A549 treated with AZD9567 at 1 μM for 4 hours (cell line): ENCODE measurements around the gene MUC3A. TPM values are rescaled to one million over a fixed set of nuclear protein-coding genes. Genes with fewer than 3 reads are reported as not detected.

Experiments
- total RNA-seq: library from RNA; stranded (reverse); fragments of 200-300 nt; extraction: Qiagen RNA extraction; gene quantifications from 5 replicates; pipeline ENCODE4 v1.2.3, GENCODE V29; 2022; ENCODE audit not compliant: insufficient read depth

Gene MUC3A
- 13.5 to 18.9 TPM (median 18.3 TPM) in 5 replicates for total RNA-seq

GRCh38 chr7:100949227-100949932, at the start of gene MUC3A:
MUC3A (plus strand) TSS chr7:100949534; CDS start chr7:100949625, 91 bp downstream.

GRCh38 chr7:100969066-100969615, 19.8 kb downstream of the MUC3A start, which contains the start of gene MUC12:
MUC12 (plus strand) TSS chr7:100969565; CDS start chr7:100969623, 58 bp downstream.

Other genes starting within 250 kb of the MUC3A start
- gene POP7, start 243.4 kb upstream of the MUC3A start, total RNA-seq: 73.7 to 97.1 TPM (median 93.6 TPM) in 5 replicates
- gene EPO, start 229.1 kb upstream of the MUC3A start, total RNA-seq: 0.08 TPM in 1 of 5 replicates, not detected in the others
- gene ZAN, start 215.9 kb upstream of the MUC3A start, total RNA-seq: not detected in 5 replicates
- 32.6 to 42.7 TPM (median 40.1 TPM) in 5 replicates for gene EPHB4, start 122.0 kb upstream of the MUC3A start, total RNA-seq
- 16.4 to 21.0 TPM (median 17.5 TPM) in 5 replicates for gene SLC12A9, start 96.8 kb upstream of the MUC3A start, total RNA-seq
- 28.4 to 52.3 TPM (median 45.8 TPM) in 5 replicates for gene TRIP6, start 82.1 kb upstream of the MUC3A start, total RNA-seq
- 104 to 140 TPM (median 138 TPM) in 5 replicates for gene SRRT, start 74.4 kb upstream of the MUC3A start, total RNA-seq
- gene UFSP1, start 59.8 kb upstream of the MUC3A start, total RNA-seq: 2.3 to 7.7 TPM (median 6.0 TPM) in 5 replicates
- gene ACHE, start 53.6 kb upstream of the MUC3A start, total RNA-seq: 2.0 to 3.5 TPM (median 2.4 TPM) in 5 replicates
- 15.8 to 21.1 TPM (median 20.0 TPM) in 5 replicates for gene MUC12, start 20.0 kb downstream of the MUC3A start, total RNA-seq
- gene MUC17, start 70.5 kb downstream of the MUC3A start, total RNA-seq: 0.02 to 0.29 TPM (median 0.03 TPM) in 4 of 5 replicates, not detected in the other
- gene TRIM56, start 135.9 kb downstream of the MUC3A start, total RNA-seq: 8.5 to 13.5 TPM (median 13.2 TPM) in 5 replicates
- 1,728 to 2,056 TPM (median 1,827 TPM) in 5 replicates for gene SERPINE1, start 177.6 kb downstream of the MUC3A start, total RNA-seq
- gene AP1S1, start 204.9 kb downstream of the MUC3A start, total RNA-seq: 121 to 143 TPM (median 132 TPM) in 5 replicates
- 8.1 to 27.8 TPM (median 18.9 TPM) in 5 replicates for gene VGF, start 216.0 kb downstream of the MUC3A start, total RNA-seq
- gene NAT16, start 230.8 kb downstream of the MUC3A start, total RNA-seq: 0.10 to 0.23 TPM (median 0.16 TPM) in 4 of 5 replicates, not detected in the other